ENCODE results near the gene TRAPPC13. TPM values are rescaled to one million over a fixed set of nuclear protein-coding genes. Genes with fewer than 3 reads are reported as not detected.

TRAPPC13 gene
- total and polyA plus RNA-seq, 10 of the 15 experiments (the other 5 are each of a cell fraction or from before 2014, with no cell fraction given): 16.5 to 35.6 (median 25.0) TPM

DNA sequence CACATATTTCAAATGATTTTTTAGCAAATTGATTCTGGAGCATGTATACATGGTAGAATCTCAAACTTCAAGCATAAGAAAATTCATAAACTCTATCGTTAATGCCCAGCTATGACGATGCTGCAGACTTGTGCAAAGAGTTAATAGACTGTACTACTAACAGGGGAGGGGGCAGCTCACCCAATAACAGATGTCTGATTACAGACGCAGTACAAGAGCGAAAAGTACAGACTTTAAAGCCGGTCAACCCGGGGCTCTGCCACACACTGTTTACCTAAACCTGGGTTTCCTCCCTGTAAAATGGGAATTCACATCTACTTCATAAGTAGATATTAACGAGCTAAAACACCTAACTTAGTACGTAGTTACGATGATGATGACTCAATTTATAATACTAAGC is 1.3 kb upstream of the TRAPPC13 start:
- peak overlapping the region; percentile 91 for H3K9ac ChIP-seq (ENCODE audit: control insufficient read depth, insufficient read depth, low read length)
- ChIA-PET SMC1A (ENCODE audit: uncharacterized antibody, unreplicated experiment) (interaction anchor here (0.6 to 1.2 kb wide), 8 partner anchors 8 to 439 kb away, joined by 3 to 7 read pairs (median 3); partner anchors contain the start of gene ADAMTS6), CTCF (interaction anchor here (0.9 kb wide), 1 partner anchor 16 kb away, joined by 3 read pairs; no protein-coding TSS in a partner anchor), POLR2A (interaction anchor here (1.2 kb wide), 1 partner anchor 304 kb away, joined by 3 read pairs; no protein-coding TSS in a partner anchor), RAD21 (ENCODE audit: unreplicated experiment) (interaction anchor here (0.5 to 1.4 kb wide), 4 partner anchors 61 to 530 kb away, joined by 3 to 9 read pairs (median 4); partner anchors contain the start of gene CENPK)
- ATAC-seq (no peak), DNase-seq (ENCODE audit: low read depth, low spot score) (no peak), FAIRE-seq (no peak)
- peak overlapping the region; percentile 94; the same call in 1 of the 2 replicates for H2AFZ ChIP-seq (ENCODE audit: control insufficient read depth, low read depth, low read length)
- H3K79me2 ChIP-seq (ENCODE audit: control insufficient read depth, insufficient read depth, low read length): peaks cover 51% of the 10 kb centered on the region
- no peaks in the 10 kb centered on the region for H3K27me3 ChIP-seq (replicated peaks in 1 of 2; ENCODE audit: control insufficient read depth in 2 of 2, insufficient read depth in 2 of 2, low read length in 1 of 2)
- peak overlapping the region; percentile 83 for H3K27ac ChIP-seq (ENCODE audit: control insufficient read depth, insufficient read depth)
- peak overlapping the region; percentile 88 for H3K4me3 ChIP-seq
- H3K36me3 ChIP-seq (ENCODE audit: control insufficient read depth in 2 of 2, insufficient read depth in 2 of 2, low read length in 1 of 2): no peaks in the 10 kb centered on the region
- H3K4me1 ChIP-seq (ENCODE audit: control insufficient read depth, insufficient read depth, low read length): no peaks in the 10 kb centered on the region
- intact Hi-C loops (cut with micrococcal nuclease; ENCODE audit: unreplicated experiment): no loop called here
- H3K9me3 ChIP-seq (replicated peaks; ENCODE audit: control insufficient read depth, insufficient read depth, low read length): no peaks in the 10 kb centered on the region
- BruUV-seq (replicated peaks): no TSS peak
- no peaks in the 10 kb centered on the region for H4K20me1 ChIP-seq (ENCODE audit: control insufficient read depth, insufficient read depth)
- 13% methylated on average over 9 of the region's 9 CpGs for WGBS (ENCODE audit: insufficient coverage, insufficient replicate concordance, low lambda C conversion rate, missing lambda C conversion rate)
- in situ Hi-C loops (cut with MboI): no loop called here
- TF ChIP-seq MEF2A (IDR thresholded peaks at IDR 0.05; ENCODE audit: insufficient read depth, low read depth, low read length): no peak
- TF ChIP-seq MTA3 (IDR thresholded peaks at IDR 0.05; ENCODE audit: borderline replicate concordance, low read length): no peak
- no peak for TF ChIP-seq ZNF274 (IDR thresholded peaks at IDR 0.05; ENCODE audit: insufficient read depth, insufficient read length)
- TF ChIP-seq NFIC (IDR thresholded peaks at IDR 0.05; ENCODE audit: low read depth, low read length): no peak
- no peak for TF ChIP-seq NR2F1 (conservative IDR thresholded peaks at IDR 0.05)
- TF ChIP-seq FOXK2 (IDR thresholded peaks at IDR 0.05): no peak
- TF ChIP-seq, protein P1, sequence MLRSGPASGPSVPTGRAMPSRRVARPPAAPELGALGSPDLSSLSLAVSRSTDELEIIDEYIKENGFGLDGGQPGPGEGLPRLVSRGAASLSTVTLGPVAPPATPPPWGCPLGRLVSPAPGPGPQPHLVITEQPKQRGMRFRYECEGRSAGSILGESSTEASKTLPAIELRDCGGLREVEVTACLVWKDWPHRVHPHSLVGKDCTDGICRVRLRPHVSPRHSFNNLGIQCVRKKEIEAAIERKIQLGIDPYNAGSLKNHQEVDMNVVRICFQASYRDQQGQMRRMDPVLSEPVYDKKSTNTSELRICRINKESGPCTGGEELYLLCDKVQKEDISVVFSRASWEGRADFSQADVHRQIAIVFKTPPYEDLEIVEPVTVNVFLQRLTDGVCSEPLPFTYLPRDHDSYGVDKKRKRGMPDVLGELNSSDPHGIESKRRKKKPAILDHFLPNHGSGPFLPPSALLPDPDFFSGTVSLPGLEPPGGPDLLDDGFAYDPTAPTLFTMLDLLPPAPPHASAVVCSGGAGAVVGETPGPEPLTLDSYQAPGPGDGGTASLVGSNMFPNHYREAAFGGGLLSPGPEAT (IDR thresholded peaks at IDR 0.05; ENCODE audit: low read depth): no peak
- TF ChIP-seq FOXM1 (IDR thresholded peaks at IDR 0.05; ENCODE audit: low read depth, low read length): no peak
- TF ChIP-seq SMC3 (IDR thresholded peaks at IDR 0.05; ENCODE audit: borderline replicate concordance, low read length): no peak
- TF ChIP-seq, protein P2, sequence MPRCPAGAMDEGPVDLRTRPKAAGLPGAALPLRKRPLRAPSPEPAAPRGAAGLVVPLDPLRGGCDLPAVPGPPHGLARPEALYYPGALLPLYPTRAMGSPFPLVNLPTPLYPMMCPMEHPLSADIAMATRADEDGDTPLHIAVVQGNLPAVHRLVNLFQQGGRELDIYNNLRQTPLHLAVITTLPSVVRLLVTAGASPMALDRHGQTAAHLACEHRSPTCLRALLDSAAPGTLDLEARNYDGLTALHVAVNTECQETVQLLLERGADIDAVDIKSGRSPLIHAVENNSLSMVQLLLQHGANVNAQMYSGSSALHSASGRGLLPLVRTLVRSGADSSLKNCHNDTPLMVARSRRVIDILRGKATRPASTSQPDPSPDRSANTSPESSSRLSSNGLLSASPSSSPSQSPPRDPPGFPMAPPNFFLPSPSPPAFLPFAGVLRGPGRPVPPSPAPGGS (IDR thresholded peaks at IDR 0.05; ENCODE audit: borderline replicate concordance, insufficient read depth, low read depth, low read length, poor library complexity, severe bottlenecking): no peak
- no peak for TF ChIP-seq HCFC1 (IDR thresholded peaks at IDR 0.05; ENCODE audit: low read length)
- peak overlapping the region; percentile 95 for H3K4me2 ChIP-seq (ENCODE audit: control insufficient read depth, insufficient read depth)

All from GM12878 (cell line).